ENCODE data around the gene DUT.

Gene DUT

DNA sequence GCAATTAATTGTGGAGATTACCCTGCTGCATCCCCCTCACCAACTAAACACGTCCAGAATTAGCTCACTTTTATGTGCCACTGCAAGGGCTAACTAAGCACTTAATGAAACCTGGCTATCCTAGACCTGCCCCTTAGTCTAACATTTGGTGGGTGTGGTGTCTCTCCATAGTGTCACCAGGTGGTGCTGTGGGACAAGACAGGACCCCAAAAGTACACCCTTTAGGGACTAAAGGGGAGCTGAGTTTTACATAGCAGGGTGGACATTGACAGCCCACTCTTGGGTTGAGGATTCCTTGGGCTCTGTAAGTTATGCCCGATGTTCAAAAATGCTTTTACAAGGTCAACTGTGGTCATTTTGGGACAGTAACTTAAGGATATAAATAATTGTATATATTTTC is 5.7 kb downstream of the DUT start:
- TF ChIP-seq, protein P1, sequence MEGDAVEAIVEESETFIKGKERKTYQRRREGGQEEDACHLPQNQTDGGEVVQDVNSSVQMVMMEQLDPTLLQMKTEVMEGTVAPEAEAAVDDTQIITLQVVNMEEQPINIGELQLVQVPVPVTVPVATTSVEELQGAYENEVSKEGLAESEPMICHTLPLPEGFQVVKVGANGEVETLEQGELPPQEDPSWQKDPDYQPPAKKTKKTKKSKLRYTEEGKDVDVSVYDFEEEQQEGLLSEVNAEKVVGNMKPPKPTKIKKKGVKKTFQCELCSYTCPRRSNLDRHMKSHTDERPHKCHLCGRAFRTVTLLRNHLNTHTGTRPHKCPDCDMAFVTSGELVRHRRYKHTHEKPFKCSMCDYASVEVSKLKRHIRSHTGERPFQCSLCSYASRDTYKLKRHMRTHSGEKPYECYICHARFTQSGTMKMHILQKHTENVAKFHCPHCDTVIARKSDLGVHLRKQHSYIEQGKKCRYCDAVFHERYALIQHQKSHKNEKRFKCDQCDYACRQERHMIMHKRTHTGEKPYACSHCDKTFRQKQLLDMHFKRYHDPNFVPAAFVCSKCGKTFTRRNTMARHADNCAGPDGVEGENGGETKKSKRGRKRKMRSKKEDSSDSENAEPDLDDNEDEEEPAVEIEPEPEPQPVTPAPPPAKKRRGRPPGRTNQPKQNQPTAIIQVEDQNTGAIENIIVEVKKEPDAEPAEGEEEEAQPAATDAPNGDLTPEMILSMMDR (IDR thresholded peaks at IDR 0.05; ENCODE audit: insufficient read depth, low read depth, low read length, missing control alignments), result peak; percentile 28
- DNase-seq (ENCODE audit: low read depth), result peak; percentile 33

DNA sequence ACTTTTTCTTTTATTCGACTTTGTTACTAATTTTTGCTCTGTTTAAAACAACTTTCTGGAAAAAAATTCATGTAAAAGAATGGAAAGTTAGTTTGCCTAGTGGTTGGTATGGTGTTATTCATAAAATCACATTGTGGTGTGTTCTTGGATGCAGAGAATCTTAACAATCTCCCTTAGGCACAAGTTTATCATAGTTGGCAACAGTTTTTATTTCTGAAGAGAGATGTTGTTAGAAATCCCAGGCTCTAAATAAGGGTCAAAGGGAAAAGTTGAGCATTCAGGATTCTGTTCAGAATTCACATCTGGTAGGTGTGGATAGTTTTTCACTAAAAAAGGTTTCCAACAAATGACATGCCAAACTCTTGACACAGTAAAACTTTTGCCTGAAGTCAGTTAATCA is 6.4 kb downstream of the DUT start:
- TF ChIP-seq, protein P1 (IDR thresholded peaks at IDR 0.05; ENCODE audit: insufficient read depth, low read depth, low read length, missing control alignments), result no peak

More for the DNA sequence above, 5.7 kb downstream of the DUT start:
- no peak overlapping the region for H3K4me3 ChIP-seq (ENCODE audit: low read depth, low read length)

DNA sequence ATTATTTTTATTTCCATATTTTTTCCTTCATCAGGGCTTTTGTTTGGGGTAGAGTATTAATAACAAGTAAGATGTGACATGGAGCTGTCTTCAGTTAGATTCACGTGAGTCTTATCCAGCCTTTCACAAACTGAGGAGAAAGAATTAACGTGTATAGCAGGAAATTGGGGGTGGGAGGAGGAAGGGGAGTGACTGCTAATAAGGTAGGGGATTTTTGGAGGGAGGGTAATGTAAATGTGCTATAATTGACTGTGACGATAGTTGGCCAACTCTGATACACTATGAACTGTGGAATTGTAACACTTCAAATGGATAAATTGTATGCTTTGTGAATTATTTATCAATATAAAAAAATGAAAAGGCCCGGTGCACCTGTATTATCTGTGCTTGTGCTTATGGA is 8.9 kb downstream of the DUT start:
- H3K4me3 ChIP-seq (ENCODE audit: low read depth, low read length), result no peak overlapping the region
- TF ChIP-seq, protein P1 (IDR thresholded peaks at IDR 0.05; ENCODE audit: insufficient read depth, low read depth, low read length, missing control alignments), result no peak
- DNase-seq (ENCODE audit: low read depth), result no peak

More for the DNA sequence above, 6.4 kb downstream of the DUT start:
- no peak overlapping the region for H3K4me3 ChIP-seq (ENCODE audit: low read depth, low read length)
- no peak for DNase-seq (ENCODE audit: low read depth)

DNA sequence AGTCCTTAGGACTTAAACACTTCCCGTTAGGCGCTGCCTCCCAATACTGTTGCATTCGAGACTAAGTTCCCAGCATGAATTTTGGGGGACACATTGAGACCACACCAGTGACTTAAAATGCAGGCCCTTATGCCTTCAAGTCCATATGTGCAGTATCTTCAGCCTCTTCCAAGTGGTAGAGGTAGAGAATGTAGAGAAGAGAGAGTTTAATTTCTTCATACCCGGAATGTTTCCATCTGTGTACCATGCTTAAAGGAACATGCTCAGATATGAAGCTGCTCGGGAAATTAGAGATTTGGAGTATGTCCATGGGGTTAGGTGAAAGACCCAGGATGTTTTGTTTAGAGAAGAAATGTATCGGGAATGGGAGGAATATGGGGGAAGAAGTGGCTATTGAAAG is 12.6 kb downstream of the DUT start:
- DNase-seq (ENCODE audit: low read depth), result no peak
- H3K4me3 ChIP-seq (ENCODE audit: low read depth, low read length), result no peak overlapping the region
- TF ChIP-seq, protein P1 (IDR thresholded peaks at IDR 0.05; ENCODE audit: insufficient read depth, low read depth, low read length, missing control alignments), result no peak

DNA sequence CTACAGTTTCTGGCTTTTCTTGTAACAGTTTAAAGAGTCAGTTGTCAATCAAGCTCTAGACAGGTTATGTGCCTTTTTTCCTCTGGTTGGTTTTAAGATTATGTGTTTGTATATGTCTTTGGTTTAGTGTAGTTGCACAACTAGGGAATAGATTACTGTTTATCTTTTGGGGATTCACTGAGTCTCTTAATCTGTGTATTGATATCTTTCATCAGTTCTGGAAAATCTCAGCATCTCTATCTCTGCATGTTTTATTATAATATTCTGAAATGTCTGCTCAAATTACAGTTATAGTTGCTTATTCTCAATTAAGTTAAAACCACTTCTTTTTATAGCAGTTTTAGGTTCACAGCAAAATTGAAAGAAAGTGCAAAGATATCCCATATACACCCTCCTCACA is 14.3 kb downstream of the DUT start:
- no peak overlapping the region for H3K4me3 ChIP-seq (ENCODE audit: low read depth, low read length)
- no peak for DNase-seq (ENCODE audit: low read depth)
- TF ChIP-seq, protein P1 (IDR thresholded peaks at IDR 0.05; ENCODE audit: insufficient read depth, low read depth, low read length, missing control alignments), result no peak

DNA sequence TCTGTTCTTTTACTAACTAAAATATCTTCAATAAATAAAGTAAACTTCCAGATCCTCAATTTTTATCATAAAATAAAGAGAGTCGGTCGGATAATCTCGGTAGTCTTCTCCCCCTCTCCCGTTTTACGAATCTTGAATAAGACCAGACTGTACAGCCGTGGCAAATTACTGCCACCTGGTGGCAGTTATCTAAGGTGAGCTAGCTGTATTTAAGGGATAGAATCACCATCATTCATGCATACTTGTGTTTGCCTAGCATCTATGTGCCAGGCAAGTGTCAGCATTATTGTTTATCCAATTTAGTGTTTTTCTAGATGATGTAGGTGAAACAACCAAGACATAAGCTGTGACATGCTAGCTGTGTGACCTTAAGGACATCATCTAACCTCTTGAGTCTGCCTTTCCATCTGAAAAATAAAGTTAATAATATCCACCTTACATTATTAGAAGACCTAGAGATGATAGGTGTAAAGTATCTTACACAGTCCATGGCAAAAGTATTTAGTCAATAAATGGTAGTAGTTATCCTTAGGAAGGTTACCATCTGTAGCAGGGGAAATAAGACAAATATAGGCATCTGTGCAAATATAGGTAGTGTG is 21.3 kb downstream of the DUT start:
- H3K4me3 ChIP-seq (ENCODE audit: low read depth, low read length), result no peak overlapping the region
- peak; percentile 79 for DNase-seq (ENCODE audit: low read depth)

More for the DNA sequence above, 21.3 kb downstream of the DUT start:
- TF ChIP-seq, protein P1 (IDR thresholded peaks at IDR 0.05; ENCODE audit: insufficient read depth, low read depth, low read length, missing control alignments), result peak; percentile 79

Data from GM12865 (cell line).